Astrocyte (in vitro differentiated cells and primary cell): Measurements from ENCODE around the gene CEP350. TPM values are rescaled to one million over a fixed set of nuclear protein-coding genes. Genes with fewer than 3 reads are reported as not detected.

ENCODE experiments used
- DNase-seq: peaks from one replicate; pipeline ENCODE4 v3.0.0-alpha.2; 2010; ENCODE audit warnings: low read depth
- FAIRE-seq: peaks from 2 replicates; lab custom pipeline; 2011; peaks lifted over from hg19 to GRCh38; lab: Jason Lieb, UNC
- H2AFZ ChIP-seq: 2 replicates; pipeline ENCODE4 v1.6.0; 2012; ENCODE audit warnings: low read depth, low read length, inconsistent platforms
- H3K27ac ChIP-seq: 2 replicates; pipeline ENCODE4 v1.5.1; 2011; ENCODE audit warnings: low read depth, low read length, inconsistent platforms
- H3K27me3 ChIP-seq: 2 replicates; pipeline ENCODE4 v1.6.0; 2011; ENCODE audit warnings: low read length, inconsistent platforms; ENCODE audit not compliant: insufficient read depth
- H3K36me3 ChIP-seq: 2 replicates; pipeline ENCODE4 v1.5.1; 2011; ENCODE audit warnings: low read length, inconsistent platforms; ENCODE audit not compliant: insufficient read depth
- H3K4me1 ChIP-seq: 2 replicates; pipeline ENCODE4 v1.5.1; 2011; ENCODE audit warnings: low read length, inconsistent platforms; ENCODE audit not compliant: insufficient read depth
- H3K4me2 ChIP-seq: 2 replicates; pipeline ENCODE4 v1.6.0; 2012; ENCODE audit warnings: low read length, inconsistent platforms
- H3K4me3 ChIP-seq: 2 replicates; pipeline ENCODE4 v1.5.1; 2011; ENCODE audit warnings: low read depth, mild to moderate bottlenecking, low read length, inconsistent platforms; ENCODE audit not compliant: insufficient read depth
- H3K79me2 ChIP-seq: 2 replicates; pipeline ENCODE4 v1.6.0; 2012; ENCODE audit warnings: mild to moderate bottlenecking, low read length, inconsistent platforms; ENCODE audit not compliant: insufficient read depth
- H3K9ac ChIP-seq: 2 replicates; pipeline ENCODE4 v1.6.0; 2012; ENCODE audit warnings: mild to moderate bottlenecking, low read length, inconsistent platforms
- H3K9me3 ChIP-seq: 2 replicates; pipeline ENCODE4 v1.5.1; 2012; ENCODE audit warnings: low read depth, mild to moderate bottlenecking, low read length, inconsistent platforms; ENCODE audit not compliant: insufficient read depth
- H4K20me1 ChIP-seq: 2 replicates; pipeline ENCODE4 v1.6.0; 2012; ENCODE audit warnings: low read length, inconsistent platforms; ENCODE audit not compliant: insufficient read depth
- H3K27ac Mint-ChIP-seq: one replicate; pipeline ENCODE4 v1.8.0; 2021; ENCODE audit warnings: mild to moderate bottlenecking, mixed read lengths; ENCODE audit not compliant: unreplicated experiment
- H3K27me3 Mint-ChIP-seq: one replicate; pipeline ENCODE4 v1.8.0; 2021; ENCODE audit warnings: low read depth, mixed read lengths; ENCODE audit not compliant: unreplicated experiment
- H3K36me3 Mint-ChIP-seq: one replicate; pipeline ENCODE4 v1.8.0; 2021; ENCODE audit warnings: low read depth, mixed read lengths; ENCODE audit not compliant: unreplicated experiment
- H3K4me1 Mint-ChIP-seq: one replicate; pipeline ENCODE4 v1.8.0; 2021; ENCODE audit warnings: low read depth, mixed read lengths; ENCODE audit not compliant: unreplicated experiment
- H3K4me3 Mint-ChIP-seq: one replicate; pipeline ENCODE4 v1.8.0; 2021; ENCODE audit warnings: mild to moderate bottlenecking, moderate library complexity, mixed read lengths; ENCODE audit not compliant: unreplicated experiment
- H3K9me3 Mint-ChIP-seq: one replicate; pipeline ENCODE4 v1.8.0; 2021; ENCODE audit warnings: mild to moderate bottlenecking, mixed read lengths; ENCODE audit not compliant: unreplicated experiment
- CTCF ChIP-seq: IDR thresholded peaks from 2 replicates; pipeline ENCODE4 v1.5.1; 2011; ENCODE audit warnings: low read depth, mild to moderate bottlenecking, inconsistent platforms, low read length, moderate library complexity; ENCODE audit not compliant: insufficient read depth
- EZH2 ChIP-seq: IDR thresholded peaks from 2 replicates; pipeline ENCODE4 v1.6.1; 2012; ENCODE audit warnings: mild to moderate bottlenecking, low read length, inconsistent platforms; ENCODE audit not compliant: insufficient read depth
- total RNA-seq: library from RNA; stranded (reverse); gene quantifications from 2 replicates; pipeline ENCODE4 v1.2.1, GENCODE V29; 2021

Gene CEP350
- total RNA-seq, 1 donor from 2014 or later, result 29.2 TPM

GRCh38 chr1:179917601-179918429 lies 36.8 kb upstream of the CEP350 start:
- no peak overlapping the region for H3K27ac Mint-ChIP-seq
- no peaks in the 10 kb centered on the region for H3K9me3 ChIP-seq
- TF ChIP-seq EZH2 (no peak), CTCF (no peak)
- H3K27ac ChIP-seq, result no peak overlapping the region
- FAIRE-seq (no peak), DNase-seq (peak; percentile 11)
- peaks cover 21% of the 10 kb centered on the region for H3K36me3 Mint-ChIP-seq
- H3K9me3 Mint-ChIP-seq, result no peaks in the 10 kb centered on the region
- H3K27me3 Mint-ChIP-seq, result no peaks in the 10 kb centered on the region
- no peak overlapping the region for H3K9ac ChIP-seq
- H3K27me3 ChIP-seq, result no peaks in the 10 kb centered on the region
- no peak overlapping the region for H3K4me3 ChIP-seq
- peaks cover 19% of the 10 kb centered on the region for H3K36me3 ChIP-seq
- peaks cover 22% of the 10 kb centered on the region for H3K4me1 Mint-ChIP-seq
- H4K20me1 ChIP-seq, result no peaks in the 10 kb centered on the region
- no peaks in the 10 kb centered on the region for H3K4me1 ChIP-seq
- no peaks in the 10 kb centered on the region for H3K79me2 ChIP-seq
- no peak overlapping the region for H3K4me3 Mint-ChIP-seq
- no peak overlapping the region for H3K4me2 ChIP-seq
- no peak overlapping the region for H2AFZ ChIP-seq

- no peaks in the 10 kb centered on the region for H3K27me3 ChIP-seq
- DNase-seq (peak; percentile 9), FAIRE-seq (no peak)
- H3K4me2 ChIP-seq, result no peak overlapping the region
- peaks cover 24% of the 10 kb centered on the region for H3K4me1 Mint-ChIP-seq
- no peaks in the 10 kb centered on the region for H3K27me3 Mint-ChIP-seq
- no peak overlapping the region for H3K27ac ChIP-seq
- H3K9ac ChIP-seq, result no peak overlapping the region
- no peaks in the 10 kb centered on the region for H3K9me3 Mint-ChIP-seq
- no peaks in the 10 kb centered on the region for H3K79me2 ChIP-seq
- no peak overlapping the region for H2AFZ ChIP-seq
- no peak overlapping the region for H3K27ac Mint-ChIP-seq
- no peaks in the 10 kb centered on the region for H3K4me1 ChIP-seq
- H3K4me3 ChIP-seq, result no peak overlapping the region
- H3K9me3 ChIP-seq, result no peaks in the 10 kb centered on the region
- no peaks in the 10 kb centered on the region for H4K20me1 ChIP-seq
- no peak for TF ChIP-seq CTCF
- TF ChIP-seq EZH2, result no peak
- H3K36me3 ChIP-seq, result peaks cover 10% of the 10 kb centered on the region
- H3K36me3 Mint-ChIP-seq, result peaks cover 17% of the 10 kb centered on the region
- no peak overlapping the region for H3K4me3 Mint-ChIP-seq
These were observed 33.1 kb upstream of the CEP350 start for GRCh38 chr1:179921472-179921871.
